Osteocyte (in vitro differentiated cells): ENCODE results near the gene OPN1SW. TPM values are rescaled to one million over a fixed set of nuclear protein-coding genes. Genes with fewer than 3 reads are reported as not detected.

ENCODE experiments used
- DNase-seq: peaks from one replicate; pipeline ENCODE4 v3.0.0; 2021; ENCODE audit warnings: mixed read lengths; ENCODE audit not compliant: unreplicated experiment; ENCODE audit errors: extremely low spot score
- H3K27ac Mint-ChIP-seq: one replicate; pipeline ENCODE4 v1.8.0; 2021; ENCODE audit warnings: mild to moderate bottlenecking, mixed read lengths; ENCODE audit not compliant: unreplicated experiment
- H3K27me3 Mint-ChIP-seq: one replicate; pipeline ENCODE4 v1.8.0; 2021; ENCODE audit warnings: mixed read lengths; ENCODE audit not compliant: unreplicated experiment
- H3K36me3 Mint-ChIP-seq: one replicate; pipeline ENCODE4 v1.8.0; 2021; ENCODE audit warnings: mixed read lengths; ENCODE audit not compliant: unreplicated experiment
- H3K4me1 Mint-ChIP-seq: one replicate; pipeline ENCODE4 v1.8.0; 2021; ENCODE audit warnings: mixed read lengths; ENCODE audit not compliant: unreplicated experiment
- H3K4me3 Mint-ChIP-seq: one replicate; pipeline ENCODE4 v1.8.0; 2021; ENCODE audit warnings: mild to moderate bottlenecking, moderate library complexity, mixed read lengths; ENCODE audit not compliant: unreplicated experiment
- H3K9me3 Mint-ChIP-seq: one replicate; pipeline ENCODE4 v1.8.0; 2021; ENCODE audit warnings: mixed read lengths; ENCODE audit not compliant: unreplicated experiment
- total RNA-seq: library from RNA; stranded (reverse); gene quantifications from 2 replicates; pipeline ENCODE4 v1.2.1, GENCODE V29; 2021
- TF ChIP-seq, protein P1 (sequence below): fragments of 200-600 bp; sonication (generic); IDR thresholded peaks from 2 replicates; pipeline ENCODE4 v1.5.0; 2021; ENCODE audit warnings: antibody characterized with exemption, mild to moderate bottlenecking, moderate library complexity

OPN1SW gene
- total RNA-seq, 1 donor from 2014 or later, result not detected

DNA sequence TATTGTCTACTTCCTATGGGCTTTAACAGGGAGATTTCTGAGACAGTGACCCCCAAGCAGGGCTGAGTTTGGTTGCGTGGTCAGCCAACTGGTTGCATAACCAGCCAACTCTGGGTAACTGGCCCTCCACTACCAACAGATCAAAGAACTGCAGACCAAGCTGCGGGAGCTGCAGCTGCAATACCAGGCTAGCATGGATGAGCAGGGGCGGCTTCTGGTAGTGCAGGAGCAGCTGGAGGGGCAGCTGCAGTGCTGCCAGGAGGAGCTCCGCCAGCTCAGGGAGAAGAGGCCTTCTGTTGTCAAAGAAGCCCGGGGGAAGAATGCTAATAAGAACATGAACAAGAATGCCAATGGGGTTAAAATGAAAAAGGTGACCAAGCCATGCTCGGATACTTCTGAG, 38.9 kb upstream of the OPN1SW start:
- Mint-ChIP-seq H3K27ac (no peak overlapping the region), H3K4me3 (no peak overlapping the region), H3K4me1 (no peaks in the 10 kb centered on the region), H3K9me3 (no peaks in the 10 kb centered on the region), H3K36me3 (no peaks in the 10 kb centered on the region), H3K27me3 (peaks cover 10% of the 10 kb centered on the region)
- TF ChIP-seq, protein P1, sequence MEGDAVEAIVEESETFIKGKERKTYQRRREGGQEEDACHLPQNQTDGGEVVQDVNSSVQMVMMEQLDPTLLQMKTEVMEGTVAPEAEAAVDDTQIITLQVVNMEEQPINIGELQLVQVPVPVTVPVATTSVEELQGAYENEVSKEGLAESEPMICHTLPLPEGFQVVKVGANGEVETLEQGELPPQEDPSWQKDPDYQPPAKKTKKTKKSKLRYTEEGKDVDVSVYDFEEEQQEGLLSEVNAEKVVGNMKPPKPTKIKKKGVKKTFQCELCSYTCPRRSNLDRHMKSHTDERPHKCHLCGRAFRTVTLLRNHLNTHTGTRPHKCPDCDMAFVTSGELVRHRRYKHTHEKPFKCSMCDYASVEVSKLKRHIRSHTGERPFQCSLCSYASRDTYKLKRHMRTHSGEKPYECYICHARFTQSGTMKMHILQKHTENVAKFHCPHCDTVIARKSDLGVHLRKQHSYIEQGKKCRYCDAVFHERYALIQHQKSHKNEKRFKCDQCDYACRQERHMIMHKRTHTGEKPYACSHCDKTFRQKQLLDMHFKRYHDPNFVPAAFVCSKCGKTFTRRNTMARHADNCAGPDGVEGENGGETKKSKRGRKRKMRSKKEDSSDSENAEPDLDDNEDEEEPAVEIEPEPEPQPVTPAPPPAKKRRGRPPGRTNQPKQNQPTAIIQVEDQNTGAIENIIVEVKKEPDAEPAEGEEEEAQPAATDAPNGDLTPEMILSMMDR, result no peak
- no peak for DNase-seq

- no peak for DNase-seq
- H3K27me3 Mint-ChIP-seq, result peaks cover 7% of the 10 kb centered on the region
- H3K9me3 Mint-ChIP-seq, result no peaks in the 10 kb centered on the region
- H3K36me3 Mint-ChIP-seq, result no peaks in the 10 kb centered on the region
- H3K4me3 Mint-ChIP-seq, result no peak overlapping the region
- TF ChIP-seq, protein P1, result no peak
- H3K4me1 Mint-ChIP-seq, result no peaks in the 10 kb centered on the region
- H3K27ac Mint-ChIP-seq, result no peak overlapping the region
Observed at GRCh38 chr7:128812514-128813168, 37.0 kb upstream of the OPN1SW start.

DNA sequence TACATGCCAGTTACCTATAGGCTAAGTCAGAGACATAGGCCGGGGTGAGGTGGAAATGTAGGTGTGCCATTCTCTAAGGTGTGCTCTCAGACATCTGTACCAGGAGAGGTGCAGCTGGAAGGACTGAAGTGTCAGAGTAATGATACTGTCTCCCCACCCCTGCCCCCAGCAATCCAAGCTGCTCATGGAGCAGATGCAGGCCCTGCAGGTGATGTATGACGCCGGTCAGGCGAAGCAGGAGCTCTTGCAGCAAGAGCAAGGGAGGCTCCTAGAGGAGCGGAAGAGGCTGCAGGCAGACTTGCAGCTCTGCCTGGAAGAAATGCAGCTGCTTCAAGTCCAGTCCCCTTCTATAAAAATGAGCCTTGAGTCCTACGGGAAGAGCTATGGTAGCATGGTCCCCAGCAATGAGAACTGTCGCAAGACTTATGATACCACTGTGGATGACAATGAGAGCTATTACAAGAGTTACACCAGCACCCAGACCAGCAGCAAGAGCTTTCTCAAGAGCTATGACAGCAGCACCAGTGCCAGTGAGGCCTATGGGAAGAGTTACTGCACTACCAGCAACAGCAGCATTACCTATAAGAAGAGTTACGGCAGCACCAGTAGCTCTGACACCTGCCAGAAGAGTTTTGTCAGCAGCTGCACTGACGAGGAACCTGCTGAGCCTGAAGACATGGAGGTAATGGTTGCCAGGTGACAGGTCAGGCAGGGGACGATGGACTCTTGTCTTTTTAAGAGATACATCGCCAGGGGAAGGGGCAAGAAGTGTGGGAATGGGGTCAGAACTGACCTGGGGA, 36.2 kb upstream of the OPN1SW start:
- H3K4me3 Mint-ChIP-seq, result no peak overlapping the region
- TF ChIP-seq, protein P1, result no peak

GRCh38 chr7:128810997-128811396, 35.4 kb upstream of the OPN1SW start:
- H3K4me3 Mint-ChIP-seq, result no peak overlapping the region
- peaks cover 6% of the 10 kb centered on the region for H3K27me3 Mint-ChIP-seq
- H3K36me3 Mint-ChIP-seq, result peaks cover 6% of the 10 kb centered on the region
- no peaks in the 10 kb centered on the region for H3K4me1 Mint-ChIP-seq
- TF ChIP-seq, protein P1, result no peak
- H3K27ac Mint-ChIP-seq, result no peak overlapping the region
- no peaks in the 10 kb centered on the region for H3K9me3 Mint-ChIP-seq
- no peak for DNase-seq

More for the DNA sequence above, 36.2 kb upstream of the OPN1SW start:
- H3K27me3 Mint-ChIP-seq, result peaks cover 6% of the 10 kb centered on the region
- no peak overlapping the region for H3K27ac Mint-ChIP-seq
- no peaks in the 10 kb centered on the region for H3K4me1 Mint-ChIP-seq
- no peak for DNase-seq
- H3K36me3 Mint-ChIP-seq, result no peaks in the 10 kb centered on the region
- no peaks in the 10 kb centered on the region for H3K9me3 Mint-ChIP-seq

DNA sequence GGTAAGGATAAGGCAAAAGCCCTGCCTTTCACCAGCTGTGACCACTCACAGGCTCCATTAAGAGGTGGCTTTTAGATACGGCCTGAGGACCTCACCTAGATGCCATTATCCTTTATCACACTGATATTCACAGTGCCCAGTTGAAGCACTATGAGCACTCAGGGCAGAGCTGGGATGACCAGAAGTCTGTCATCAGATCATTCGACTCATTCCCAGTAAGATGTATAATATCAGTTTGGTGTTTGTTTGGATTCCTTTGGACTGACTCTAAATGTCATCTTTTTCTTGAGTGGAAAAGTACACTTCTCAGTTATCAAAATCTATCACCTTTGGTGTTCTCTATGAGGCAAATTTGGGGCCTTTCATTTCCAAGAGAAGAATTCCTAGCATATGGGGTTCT, 34.9 kb upstream of the OPN1SW start:
- H3K4me3 Mint-ChIP-seq, result no peak overlapping the region
- no peaks in the 10 kb centered on the region for H3K4me1 Mint-ChIP-seq
- peaks cover 6% of the 10 kb centered on the region for H3K27me3 Mint-ChIP-seq
- H3K36me3 Mint-ChIP-seq, result peaks cover 7% of the 10 kb centered on the region
- no peaks in the 10 kb centered on the region for H3K9me3 Mint-ChIP-seq
- no peak for DNase-seq
- TF ChIP-seq, protein P1, result no peak
- no peak overlapping the region for H3K27ac Mint-ChIP-seq
